Caco-2 (cell line): Measurements from ENCODE around the gene RIOK3. TPM values are rescaled to one million over a fixed set of nuclear protein-coding genes. Genes with fewer than 3 reads are reported as not detected.
"Not testable (repeated sequence)": the region's sequence is repeated elsewhere in the genome, so short reads cannot be mapped to it uniquely, and the experiment has no call there.

ENCODE experiments used
- BruUV-seq: library from RNA; stranded (reverse); fragments of 400-500 nt; replicated peaks from 2 replicates; lab custom pipeline; 2021; lab: Mats Ljungman, UMichigan
- CTCF ChIA-PET: fragments of 300-600 bp; sonication (Branson Sonifier 250); formaldehyde crosslinking; loops from one replicate; lab custom pipeline; 2022; ENCODE audit warnings: antibody characterized with exemption; lab: Charles Lee
- POLR2A ChIA-PET: fragments of 300-600 bp; sonication (Branson Sonifier 250); formaldehyde crosslinking; loops from one replicate; lab custom pipeline; 2022; ENCODE audit warnings: antibody characterized with exemption; lab: Charles Lee
- DNase-seq, 2 experiments: peaks; one replicate each; pipeline versions ENCODE4 v3.0.0 to v3.0.0-alpha.2; 2020 to 2022
- H3K27me3 ChIP-seq: replicated peaks from 2 replicates; pipeline ENCODE4 v1.6.0; 2011; ENCODE audit warnings: low read length; ENCODE audit not compliant: control insufficient read depth, insufficient read depth
- H3K36me3 ChIP-seq: 2 replicates; pipeline ENCODE4 v1.5.1; 2011; ENCODE audit warnings: low read length; ENCODE audit not compliant: control insufficient read depth, insufficient read depth
- H3K4me1 ChIP-seq: fragments of 250-450 bp; sonication (Bioruptor Pico); 2 replicates; pipeline ENCODE4 v1.5.1; 2020; ENCODE audit warnings: mild to moderate bottlenecking
- H3K4me3 ChIP-seq: 2 replicates; pipeline ENCODE4 v1.5.1; 2011; ENCODE audit warnings: low read depth, mild to moderate bottlenecking, control low read depth, low read length
- H3K9me3 ChIP-seq: fragments of 250-450 bp; sonication (Bioruptor Pico); 2 replicates; pipeline ENCODE4 v1.5.1; 2020; ENCODE audit warnings: mild to moderate bottlenecking, moderate library complexity
- H3K27ac Mint-ChIP-seq: one replicate; pipeline ENCODE4 v1.8.0; 2022; ENCODE audit warnings: mixed read lengths; ENCODE audit not compliant: unreplicated experiment
- H3K27me3 Mint-ChIP-seq: one replicate; pipeline ENCODE4 v1.8.0; 2022; ENCODE audit warnings: mixed read lengths; ENCODE audit not compliant: insufficient read depth, unreplicated experiment
- H3K36me3 Mint-ChIP-seq: one replicate; pipeline ENCODE4 v1.8.0; 2022; ENCODE audit warnings: mild to moderate bottlenecking, mixed read lengths; ENCODE audit not compliant: insufficient read depth, unreplicated experiment
- H3K4me1 Mint-ChIP-seq: one replicate; pipeline ENCODE4 v1.8.0; 2022; ENCODE audit warnings: low read depth, mixed read lengths; ENCODE audit not compliant: unreplicated experiment
- H3K4me3 Mint-ChIP-seq: one replicate; pipeline ENCODE4 v1.8.0; 2022; ENCODE audit warnings: mild to moderate bottlenecking, moderate library complexity, mixed read lengths; ENCODE audit not compliant: unreplicated experiment
- H3K9me3 Mint-ChIP-seq: one replicate; pipeline ENCODE4 v1.8.0; 2022; ENCODE audit warnings: mixed read lengths; ENCODE audit not compliant: unreplicated experiment
- CTCF ChIP-seq, 2 experiments: fragments of 200-600 bp in 1 of 2; IDR thresholded peaks; 1 replicate in 1 of 2; 2 replicates in 1 of 2; pipeline versions ENCODE4 v1.5.1 to v1.8.0; 2011 to 2022; ENCODE audit warnings: antibody characterized with exemption in 1 of 2, control low read depth in 1 of 2, inconsistent platforms in 1 of 2, low read depth in 1 of 2, low read length in 1 of 2, mild to moderate bottlenecking in 1 of 2, moderate library complexity in 1 of 2; ENCODE audit not compliant: insufficient read depth in 1 of 2, severe bottlenecking in 1 of 2, unreplicated experiment in 1 of 2
- intact Hi-C: fragments of 100-400 bp; cut with micrococcal nuclease; formaldehyde crosslinking; loops from one replicate; pipeline ENCODE4 v1.10.0; 2022; ENCODE audit not compliant: unreplicated experiment
- total RNA-seq: library from RNA; stranded (reverse); gene quantifications from 2 replicates; pipeline ENCODE4 v1.2.3, GENCODE V29; 2022

RIOK3 gene
- total RNA-seq, 1 experiment from 2014 or later, result 32.4 TPM

GRCh38 chr18:23424616-23425015, 28.5 kb upstream of the RIOK3 start:
- no peak for TF ChIP-seq CTCF (IDR thresholded peaks at IDR 0.05; ENCODE audit: insufficient read depth in 1 of 2, low read depth in 1 of 2, low read length in 1 of 2, severe bottlenecking in 1 of 2, unreplicated experiment in 1 of 2)
- POLR2A ChIA-PET, result no interaction called here
- H3K27ac Mint-ChIP-seq, result no peak overlapping the region
- no peaks in the 10 kb centered on the region for H3K36me3 ChIP-seq
- H3K27me3 ChIP-seq, result no peaks in the 10 kb centered on the region
- CTCF ChIA-PET, result no interaction called here
- no peaks in the 10 kb centered on the region for H3K27me3 Mint-ChIP-seq
- no peak for DNase-seq
- H3K4me1 Mint-ChIP-seq, result peaks cover 10% of the 10 kb centered on the region
- H3K4me3 Mint-ChIP-seq, result no peak overlapping the region
- peaks cover 9% of the 10 kb centered on the region for H3K9me3 Mint-ChIP-seq
- intact Hi-C loops, result no loop called here
- H3K4me3 ChIP-seq, result no peak overlapping the region
- H3K4me1 ChIP-seq, result no peaks in the 10 kb centered on the region
- no peaks in the 10 kb centered on the region for H3K36me3 Mint-ChIP-seq
- no TSS peak for BruUV-seq
- no peaks in the 10 kb centered on the region for H3K9me3 ChIP-seq

- H3K27me3 Mint-ChIP-seq, result no peaks in the 10 kb centered on the region
- no peaks in the 10 kb centered on the region for H3K4me1 Mint-ChIP-seq
- no peaks in the 10 kb centered on the region for H3K36me3 Mint-ChIP-seq
- Histone ChIP-seq H3K36me3 (no peaks in the 10 kb centered on the region), H3K27me3 (no peaks in the 10 kb centered on the region), H3K4me3 (no peak overlapping the region), H3K9me3 (no peaks in the 10 kb centered on the region), H3K4me1 (no peaks in the 10 kb centered on the region)
- TF ChIP-seq CTCF (IDR thresholded peaks at IDR 0.05; ENCODE audit: insufficient read depth in 1 of 2, low read depth in 1 of 2, low read length in 1 of 2, severe bottlenecking in 1 of 2, unreplicated experiment in 1 of 2), result no peak
- no peak for DNase-seq
- no peak overlapping the region for H3K4me3 Mint-ChIP-seq
- BruUV-seq, result no TSS peak
- intact Hi-C loops, result no loop called here
- POLR2A ChIA-PET, result no interaction called here
- H3K27ac Mint-ChIP-seq, result no peak overlapping the region
- CTCF ChIA-PET, result no interaction called here
- H3K9me3 Mint-ChIP-seq, result peaks cover 9% of the 10 kb centered on the region
These were observed 24.3 kb upstream of the RIOK3 start for GRCh38 chr18:23428821-23429220.

- H3K9me3 Mint-ChIP-seq, POLR2A ChIA-PET, H3K27ac Mint-ChIP-seq, H3K36me3 ChIP-seq, H3K27me3 Mint-ChIP-seq, H3K4me1 ChIP-seq, H3K4me3 Mint-ChIP-seq, H3K9me3 ChIP-seq, H3K4me1 Mint-ChIP-seq, CTCF ChIA-PET, BruUV-seq, H3K4me3 ChIP-seq, intact Hi-C loops, H3K36me3 Mint-ChIP-seq, H3K27me3 ChIP-seq, DNase-seq: not testable (repeated sequence)
These were observed 23.5 kb upstream of the RIOK3 start for GRCh38 chr18:23429538-23429937.

- TF ChIP-seq CTCF (IDR thresholded peaks at IDR 0.05; ENCODE audit: insufficient read depth in 1 of 2, low read depth in 1 of 2, low read length in 1 of 2, severe bottlenecking in 1 of 2, unreplicated experiment in 1 of 2), result no peak
- no peaks in the 10 kb centered on the region for H3K9me3 ChIP-seq
- intact Hi-C loops, result no loop called here
- H3K4me3 Mint-ChIP-seq, result no peak overlapping the region
- POLR2A ChIA-PET, result no interaction called here
- H3K36me3 ChIP-seq, result no peaks in the 10 kb centered on the region
- BruUV-seq, result no TSS peak
- H3K36me3 Mint-ChIP-seq, result no peaks in the 10 kb centered on the region
- DNase-seq, result no peak
- H3K27me3 Mint-ChIP-seq, result no peaks in the 10 kb centered on the region
- no peaks in the 10 kb centered on the region for H3K27me3 ChIP-seq
- H3K27ac Mint-ChIP-seq, result no peak overlapping the region
- no peaks in the 10 kb centered on the region for H3K4me1 ChIP-seq
- H3K4me3 ChIP-seq, result no peak overlapping the region
- CTCF ChIA-PET, result no interaction called here
- H3K4me1 Mint-ChIP-seq, result no peaks in the 10 kb centered on the region
- H3K9me3 Mint-ChIP-seq, result peaks cover 8% of the 10 kb centered on the region
These were observed 19.7 kb upstream of the RIOK3 start for GRCh38 chr18:23433360-23433759.
